ENCODE results near the gene DPH3.

Gene DPH3

DNA sequence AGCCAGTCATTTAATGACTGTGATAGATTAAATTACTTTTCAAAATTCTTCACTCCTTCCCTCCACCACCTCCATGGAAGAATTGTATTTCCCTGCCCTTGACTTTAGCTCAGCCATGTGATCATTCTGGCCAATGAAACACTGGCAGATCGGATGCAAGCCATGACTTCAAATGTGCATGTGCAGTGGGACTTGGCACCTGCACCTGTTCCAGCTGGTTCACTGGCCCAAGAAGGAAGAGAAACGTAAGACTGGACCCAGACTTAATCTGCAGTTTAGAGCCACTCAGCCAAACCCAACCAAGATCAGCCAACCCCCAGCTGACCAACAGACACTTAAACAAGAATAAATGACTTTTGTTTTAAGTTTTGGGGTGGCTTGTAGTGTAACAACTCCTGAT is 11.8 kb downstream of the DPH3 start:
- H3K9me3 ChIP-seq (ENCODE audit: low read length) = no peaks in the 10 kb centered on the region
- H3K4me1 ChIP-seq (ENCODE audit: insufficient read depth, low read length) = no peaks in the 10 kb centered on the region
- no peak overlapping the region for H3K4me3 ChIP-seq (ENCODE audit: low read depth in 1 of 2, low read length in 2 of 2)
- no peaks in the 10 kb centered on the region for H3K27me3 ChIP-seq (ENCODE audit: control insufficient read depth in 1 of 2, insufficient read depth in 2 of 2, low read length in 2 of 2)
- no peak overlapping the region for H3K9ac ChIP-seq (ENCODE audit: low read length)
- no peaks in the 10 kb centered on the region for H3K36me3 ChIP-seq (ENCODE audit: insufficient read depth, low read length)
- no peak overlapping the region for H3K27ac ChIP-seq (ENCODE audit: low read depth, low read length)

DNA sequence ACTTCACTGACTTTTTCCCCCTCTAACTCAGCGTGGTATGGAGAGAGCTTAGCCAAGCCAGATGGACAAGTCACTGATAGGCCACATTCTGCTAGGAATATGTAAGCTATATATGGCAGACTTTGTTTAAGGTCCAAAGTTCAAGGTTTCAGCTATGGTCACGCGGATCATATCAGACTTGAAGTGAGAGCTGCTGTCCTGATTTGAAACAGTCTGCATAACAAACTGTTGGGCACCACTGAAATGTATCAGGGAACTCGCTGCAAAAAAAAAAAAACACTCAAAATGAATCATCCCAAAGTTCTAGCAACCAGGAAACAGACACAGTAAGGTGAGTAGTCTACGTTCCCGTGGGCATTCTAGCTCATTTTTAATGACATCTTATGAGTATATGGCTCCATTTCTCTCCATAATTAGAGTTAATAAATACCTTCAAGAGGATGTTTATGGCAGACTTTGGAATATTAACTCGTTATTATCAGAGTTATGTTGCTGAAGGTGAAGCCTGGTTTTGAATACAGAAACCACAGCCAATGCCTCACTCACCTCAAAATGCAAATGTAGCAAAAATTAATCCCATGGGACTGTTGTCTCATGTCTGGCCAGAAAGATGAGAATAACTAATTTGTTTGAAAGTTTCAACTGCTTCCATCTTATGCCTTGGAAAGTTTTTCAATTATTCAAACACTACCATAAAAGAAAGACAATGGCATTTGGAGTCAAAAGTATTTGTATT is 12.3 kb downstream of the DPH3 start:
- no peak overlapping the region for H3K9ac ChIP-seq (ENCODE audit: low read length)

DNA sequence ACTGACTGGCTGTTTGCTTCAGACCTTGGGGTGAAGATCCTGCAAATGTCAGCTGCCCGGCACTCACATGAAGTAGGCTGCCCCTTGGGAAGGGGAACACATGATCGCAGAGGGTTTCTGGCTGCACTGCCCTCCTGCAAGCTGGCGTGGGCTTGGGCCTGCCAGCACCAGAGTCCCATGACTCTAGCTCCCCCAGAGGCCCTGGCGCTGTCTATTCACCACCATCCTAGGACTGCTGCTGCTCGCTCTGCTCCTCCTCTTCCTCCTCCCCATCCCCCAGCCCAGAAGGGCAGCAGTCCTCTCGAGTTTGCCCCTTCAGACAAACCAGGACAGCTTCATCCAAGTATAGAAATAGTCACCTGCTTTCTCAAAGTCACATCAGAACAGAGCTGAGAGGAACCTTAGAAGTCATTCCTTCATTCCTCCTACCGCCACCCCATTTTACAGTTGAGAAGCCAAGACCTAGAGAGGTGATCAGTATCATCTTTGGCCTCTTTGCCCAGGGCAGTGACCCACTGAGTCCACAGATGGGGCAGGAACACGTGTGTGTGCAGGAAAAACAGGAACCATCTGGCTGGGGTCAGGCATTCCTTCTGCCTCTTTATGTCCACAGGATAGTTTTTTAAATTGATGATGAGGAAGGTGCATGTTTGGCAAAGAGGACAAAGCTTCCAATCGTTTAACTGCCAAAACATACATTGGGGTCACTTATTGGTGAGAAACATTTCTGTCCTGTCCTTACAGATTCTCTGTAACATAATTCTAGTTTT is 13.2 kb downstream of the DPH3 start:
- no peak overlapping the region for H3K9ac ChIP-seq (ENCODE audit: low read length)
- H3K27ac ChIP-seq (ENCODE audit: low read depth, low read length) = no peak overlapping the region
- H3K27me3 ChIP-seq (ENCODE audit: control insufficient read depth in 1 of 2, insufficient read depth in 2 of 2, low read length in 2 of 2) = no peaks in the 10 kb centered on the region

More for the DNA sequence above, 12.3 kb downstream of the DPH3 start:
- no peaks in the 10 kb centered on the region for H3K9me3 ChIP-seq (ENCODE audit: low read length)
- H3K27me3 ChIP-seq (ENCODE audit: control insufficient read depth in 1 of 2, insufficient read depth in 2 of 2, low read length in 2 of 2) = no peaks in the 10 kb centered on the region
- H3K27ac ChIP-seq (ENCODE audit: low read depth, low read length) = no peak overlapping the region
- no peaks in the 10 kb centered on the region for H3K36me3 ChIP-seq (ENCODE audit: insufficient read depth, low read length)
- H3K4me1 ChIP-seq (ENCODE audit: insufficient read depth, low read length) = no peaks in the 10 kb centered on the region
- no peak overlapping the region for H3K4me3 ChIP-seq (ENCODE audit: low read depth in 1 of 2, low read length in 2 of 2)

GRCh38 chr3:16249886-16250285 is 14.9 kb downstream of the DPH3 start:
- Histone ChIP-seq H3K27me3 (ENCODE audit: control insufficient read depth in 1 of 2, insufficient read depth in 2 of 2, low read length in 2 of 2) (no peaks in the 10 kb centered on the region), H3K36me3 (ENCODE audit: insufficient read depth, low read length) (no peaks in the 10 kb centered on the region), H3K27ac (ENCODE audit: low read depth, low read length) (no peak overlapping the region), H3K9me3 (ENCODE audit: low read length) (no peaks in the 10 kb centered on the region), H3K4me1 (ENCODE audit: insufficient read depth, low read length) (no peaks in the 10 kb centered on the region), H3K4me3 (ENCODE audit: low read depth in 1 of 2, low read length in 2 of 2) (no peak overlapping the region), H3K9ac (ENCODE audit: low read length) (no peak overlapping the region)

More for the DNA sequence above, 13.2 kb downstream of the DPH3 start:
- Histone ChIP-seq H3K4me3 (ENCODE audit: low read depth in 1 of 2, low read length in 2 of 2) (no peak overlapping the region), H3K36me3 (ENCODE audit: insufficient read depth, low read length) (no peaks in the 10 kb centered on the region), H3K9me3 (ENCODE audit: low read length) (no peaks in the 10 kb centered on the region), H3K4me1 (ENCODE audit: insufficient read depth, low read length) (no peaks in the 10 kb centered on the region)

DNA sequence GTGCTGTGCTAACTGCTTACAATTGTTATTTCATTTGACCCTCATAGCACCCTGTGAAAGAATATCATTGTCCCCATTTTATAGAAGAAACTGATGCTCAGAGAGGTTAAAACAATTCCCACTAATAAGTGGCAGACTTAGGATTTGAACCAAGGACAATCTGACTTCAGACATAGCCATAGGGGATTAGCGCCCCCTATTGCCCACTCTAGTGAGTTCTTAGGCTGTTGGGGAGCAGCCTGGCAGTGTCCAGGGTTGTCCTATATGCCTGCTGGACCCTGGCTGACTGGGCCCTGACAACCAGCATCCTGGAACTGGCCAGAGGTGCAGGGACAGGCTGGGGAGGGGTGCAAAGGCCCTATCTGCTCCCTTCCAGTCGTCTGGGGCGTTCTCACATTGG is 15.4 kb downstream of the DPH3 start:
- H3K36me3 ChIP-seq (ENCODE audit: insufficient read depth, low read length) = no peaks in the 10 kb centered on the region
- peaks cover under 1% of the 10 kb centered on the region for H3K4me1 ChIP-seq (ENCODE audit: insufficient read depth, low read length)
- H3K4me3 ChIP-seq (ENCODE audit: low read depth in 1 of 2, low read length in 2 of 2) = no peak overlapping the region
- no peaks in the 10 kb centered on the region for H3K27me3 ChIP-seq (ENCODE audit: control insufficient read depth in 1 of 2, insufficient read depth in 2 of 2, low read length in 2 of 2)
- H3K27ac ChIP-seq (ENCODE audit: low read depth, low read length) = no peak overlapping the region
- H3K9ac ChIP-seq (ENCODE audit: low read length) = no peak overlapping the region
- no peaks in the 10 kb centered on the region for H3K9me3 ChIP-seq (ENCODE audit: low read length)

DNA sequence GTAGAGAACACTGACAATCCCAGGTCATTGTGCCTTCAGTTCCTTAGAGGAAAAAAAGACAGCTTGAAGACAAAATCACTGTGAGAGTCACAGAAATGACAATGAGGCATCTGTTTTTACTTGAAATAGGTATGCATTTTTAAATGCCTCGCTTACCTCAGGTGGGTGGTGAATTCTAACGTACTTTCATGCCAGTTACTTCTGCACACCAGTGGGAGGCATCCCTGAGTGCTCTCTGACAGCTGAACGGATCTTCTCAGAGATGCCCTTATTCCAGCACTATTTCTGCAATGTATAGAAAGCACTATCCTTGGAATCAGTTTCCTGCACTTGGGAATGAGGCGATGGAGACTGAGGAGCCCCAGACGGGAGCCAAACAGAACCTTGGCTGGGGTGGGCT is 16.2 kb downstream of the DPH3 start:
- Histone ChIP-seq H3K4me3 (ENCODE audit: low read depth in 1 of 2, low read length in 2 of 2) (no peak overlapping the region), H3K27ac (ENCODE audit: low read depth, low read length) (no peak overlapping the region), H3K9me3 (ENCODE audit: low read length) (no peaks in the 10 kb centered on the region), H3K36me3 (ENCODE audit: insufficient read depth, low read length) (no peaks in the 10 kb centered on the region), H3K27me3 (ENCODE audit: control insufficient read depth in 1 of 2, insufficient read depth in 2 of 2, low read length in 2 of 2) (no peaks in the 10 kb centered on the region), H3K4me1 (ENCODE audit: insufficient read depth, low read length) (peaks cover 8% of the 10 kb centered on the region), H3K9ac (ENCODE audit: low read length) (no peak overlapping the region)

- no peak overlapping the region for H3K27ac ChIP-seq (ENCODE audit: low read depth, low read length)
- H3K27me3 ChIP-seq (ENCODE audit: control insufficient read depth in 1 of 2, insufficient read depth in 2 of 2, low read length in 2 of 2) = no peaks in the 10 kb centered on the region
- no peaks in the 10 kb centered on the region for H3K9me3 ChIP-seq (ENCODE audit: low read length)
- H3K36me3 ChIP-seq (ENCODE audit: insufficient read depth, low read length) = no peaks in the 10 kb centered on the region
- no peak overlapping the region for H3K9ac ChIP-seq (ENCODE audit: low read length)
- no peak overlapping the region for H3K4me3 ChIP-seq (ENCODE audit: low read depth in 1 of 2, low read length in 2 of 2)
- peaks cover 8% of the 10 kb centered on the region for H3K4me1 ChIP-seq (ENCODE audit: insufficient read depth, low read length)
Observed at GRCh38 chr3:16247282-16248061, 17.3 kb downstream of the DPH3 start.

DNA sequence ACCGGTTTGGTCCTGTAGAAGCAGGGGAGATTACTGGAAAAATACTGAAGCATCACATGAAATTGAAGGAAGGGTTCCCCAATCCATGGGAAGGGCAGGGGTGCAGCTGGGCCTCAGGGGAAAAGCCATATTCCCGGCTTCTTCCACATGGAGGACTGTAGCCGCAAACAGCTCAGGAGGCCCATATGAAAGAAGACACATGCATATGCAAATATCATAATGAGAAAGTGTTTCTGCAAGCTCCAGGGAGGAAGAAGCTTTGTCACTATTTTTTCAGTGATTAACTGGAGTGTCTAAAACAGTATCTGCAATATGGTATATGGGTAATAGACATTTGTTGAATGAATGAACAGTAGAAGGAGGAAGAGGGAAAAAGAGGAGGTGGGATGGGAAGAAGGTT is 19.1 kb downstream of the DPH3 start:
- Histone ChIP-seq H3K4me3 (ENCODE audit: low read depth in 1 of 2, low read length in 2 of 2) (no peak overlapping the region), H3K4me1 (ENCODE audit: insufficient read depth, low read length) (peaks cover 8% of the 10 kb centered on the region), H3K9me3 (ENCODE audit: low read length) (no peaks in the 10 kb centered on the region), H3K27ac (ENCODE audit: low read depth, low read length) (no peak overlapping the region), H3K36me3 (ENCODE audit: insufficient read depth, low read length) (no peaks in the 10 kb centered on the region), H3K9ac (ENCODE audit: low read length) (no peak overlapping the region), H3K27me3 (ENCODE audit: control insufficient read depth in 1 of 2, insufficient read depth in 2 of 2, low read length in 2 of 2) (no peaks in the 10 kb centered on the region)

- peaks cover 14% of the 10 kb centered on the region for H3K4me1 ChIP-seq (ENCODE audit: insufficient read depth, low read length)
- no peak overlapping the region for H3K27ac ChIP-seq (ENCODE audit: low read depth, low read length)
- no peak overlapping the region for H3K9ac ChIP-seq (ENCODE audit: low read length)
- no peaks in the 10 kb centered on the region for H3K9me3 ChIP-seq (ENCODE audit: low read length)
- no peaks in the 10 kb centered on the region for H3K36me3 ChIP-seq (ENCODE audit: insufficient read depth, low read length)
- no peaks in the 10 kb centered on the region for H3K27me3 ChIP-seq (ENCODE audit: control insufficient read depth in 1 of 2, insufficient read depth in 2 of 2, low read length in 2 of 2)
- no peak overlapping the region for H3K4me3 ChIP-seq (ENCODE audit: low read depth in 1 of 2, low read length in 2 of 2)
Observed at GRCh38 chr3:16243706-16244490, 20.8 kb downstream of the DPH3 start.

DNA sequence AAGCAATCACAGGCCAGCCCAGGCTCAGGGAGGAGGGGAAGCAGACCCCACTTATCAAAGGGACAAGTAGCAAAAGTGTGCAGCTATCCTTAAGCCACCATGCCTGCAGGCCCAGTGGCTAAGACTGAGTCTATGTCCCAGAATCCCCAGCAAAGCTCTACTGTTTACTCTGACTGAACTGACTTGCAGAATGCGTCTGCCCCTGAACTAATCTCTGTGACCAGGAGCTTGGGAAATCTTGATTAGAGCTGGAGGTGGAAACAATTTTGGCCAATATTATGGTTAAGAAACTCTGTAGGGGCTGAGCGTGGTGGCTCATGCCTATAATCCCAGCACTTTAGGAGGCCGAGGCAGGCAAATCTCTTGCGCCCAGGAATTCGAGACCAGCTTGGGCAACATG is 22.6 kb downstream of the DPH3 start:
- H3K27me3 ChIP-seq (ENCODE audit: control insufficient read depth in 1 of 2, insufficient read depth in 2 of 2, low read length in 2 of 2) = no peaks in the 10 kb centered on the region
- H3K9ac ChIP-seq (ENCODE audit: low read length) = no peak overlapping the region
- H3K36me3 ChIP-seq (ENCODE audit: insufficient read depth, low read length) = no peaks in the 10 kb centered on the region
- peaks cover 15% of the 10 kb centered on the region for H3K4me1 ChIP-seq (ENCODE audit: insufficient read depth, low read length)
- H3K4me3 ChIP-seq (ENCODE audit: low read depth in 1 of 2, low read length in 2 of 2) = no peak overlapping the region
- no peak overlapping the region for H3K27ac ChIP-seq (ENCODE audit: low read depth, low read length)
- H3K9me3 ChIP-seq (ENCODE audit: low read length) = no peaks in the 10 kb centered on the region

DNA sequence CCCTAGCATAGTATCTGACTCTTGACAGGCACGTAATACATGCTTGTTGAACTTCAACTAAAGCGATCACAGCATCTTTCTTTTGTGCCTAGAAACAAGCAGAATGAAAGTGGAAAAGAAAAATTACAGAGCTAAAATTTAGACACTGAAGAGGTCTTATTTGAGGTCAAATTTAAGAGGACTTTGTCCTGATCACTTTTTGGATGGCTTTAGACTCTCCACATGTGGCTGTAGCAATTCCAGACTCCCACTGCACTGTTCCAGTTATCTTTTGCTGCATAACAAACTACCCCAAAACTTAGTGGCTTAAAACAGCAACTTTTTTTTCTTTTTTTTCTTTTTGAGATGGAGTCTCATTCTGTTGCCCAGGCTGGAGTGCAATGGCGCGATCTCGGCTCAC is 23.5 kb downstream of the DPH3 start:
- Histone ChIP-seq H3K27ac (ENCODE audit: low read depth, low read length) (no peak overlapping the region), H3K4me1 (ENCODE audit: insufficient read depth, low read length) (peaks cover 15% of the 10 kb centered on the region), H3K27me3 (ENCODE audit: control insufficient read depth in 1 of 2, insufficient read depth in 2 of 2, low read length in 2 of 2) (no peaks in the 10 kb centered on the region), H3K9ac (ENCODE audit: low read length) (no peak overlapping the region), H3K36me3 (ENCODE audit: insufficient read depth, low read length) (no peaks in the 10 kb centered on the region), H3K4me3 (ENCODE audit: low read depth in 1 of 2, low read length in 2 of 2) (no peak overlapping the region), H3K9me3 (ENCODE audit: low read length) (no peaks in the 10 kb centered on the region)

All from muscle layer of colon (tissue), 2 donors.